ENCODE data around the gene CCDC73.

- TF ChIP-seq ZNF274 (IDR thresholded peaks at IDR 0.05; ENCODE audit: low read depth, low read length) (no peak), YY1 (IDR thresholded peaks at IDR 0.05; ENCODE audit: insufficient read depth, insufficient read length) (no peak), SUZ12 (IDR thresholded peaks at IDR 0.05; ENCODE audit: extremely low read depth, insufficient read depth, insufficient read length) (no peak)
Observed at GRCh38 chr11:32836946-32837345, 42.5 kb upstream of the CCDC73 start.
